ENCODE results near the gene NADK.

DNA sequence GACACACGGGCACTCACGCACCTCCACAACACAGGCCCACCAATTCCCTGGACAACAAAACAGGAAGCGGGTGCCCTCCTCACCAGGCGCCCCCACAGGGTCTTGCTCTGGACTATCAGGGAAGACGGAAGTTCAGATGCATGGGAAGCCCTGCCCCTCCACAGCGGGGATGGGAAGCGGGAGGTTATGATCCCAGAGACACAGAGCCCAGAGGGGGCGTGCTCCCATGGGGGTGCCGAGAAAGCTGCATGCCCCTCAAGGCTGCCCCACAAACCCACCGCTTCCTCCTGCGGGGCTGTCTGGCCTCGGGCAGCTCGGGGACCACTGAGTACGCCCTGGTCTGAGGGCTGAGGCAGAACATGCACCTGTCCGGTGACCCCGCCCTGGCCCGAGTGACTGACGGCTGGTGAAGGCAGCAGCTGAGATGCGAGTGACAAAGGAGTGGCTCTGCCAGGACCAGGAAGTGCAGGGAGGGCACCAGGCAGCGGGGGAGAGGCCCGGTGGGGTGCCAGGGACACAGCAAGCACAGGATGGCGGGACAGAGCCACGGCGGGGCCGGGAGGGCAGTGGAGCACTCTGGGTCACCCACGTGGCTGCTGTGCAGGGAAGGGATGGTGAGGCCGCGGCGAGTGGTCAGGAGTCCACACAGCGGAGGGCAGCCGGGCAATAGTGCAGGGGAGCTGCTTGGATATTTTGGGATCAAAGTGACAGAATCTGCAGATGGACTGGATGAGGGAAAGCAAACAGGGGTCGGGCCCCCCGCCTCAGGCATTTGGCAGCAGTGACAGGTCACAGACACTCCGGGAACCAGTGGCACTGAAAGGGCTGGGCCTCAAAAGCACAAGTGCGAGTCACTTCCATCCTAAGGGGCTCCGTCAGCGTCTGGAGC, 18.6 kb downstream of the NADK start:
- no peak for TF ChIP-seq POLR2A (IDR thresholded peaks at IDR 0.05)
- TF ChIP-seq, protein P1, sequence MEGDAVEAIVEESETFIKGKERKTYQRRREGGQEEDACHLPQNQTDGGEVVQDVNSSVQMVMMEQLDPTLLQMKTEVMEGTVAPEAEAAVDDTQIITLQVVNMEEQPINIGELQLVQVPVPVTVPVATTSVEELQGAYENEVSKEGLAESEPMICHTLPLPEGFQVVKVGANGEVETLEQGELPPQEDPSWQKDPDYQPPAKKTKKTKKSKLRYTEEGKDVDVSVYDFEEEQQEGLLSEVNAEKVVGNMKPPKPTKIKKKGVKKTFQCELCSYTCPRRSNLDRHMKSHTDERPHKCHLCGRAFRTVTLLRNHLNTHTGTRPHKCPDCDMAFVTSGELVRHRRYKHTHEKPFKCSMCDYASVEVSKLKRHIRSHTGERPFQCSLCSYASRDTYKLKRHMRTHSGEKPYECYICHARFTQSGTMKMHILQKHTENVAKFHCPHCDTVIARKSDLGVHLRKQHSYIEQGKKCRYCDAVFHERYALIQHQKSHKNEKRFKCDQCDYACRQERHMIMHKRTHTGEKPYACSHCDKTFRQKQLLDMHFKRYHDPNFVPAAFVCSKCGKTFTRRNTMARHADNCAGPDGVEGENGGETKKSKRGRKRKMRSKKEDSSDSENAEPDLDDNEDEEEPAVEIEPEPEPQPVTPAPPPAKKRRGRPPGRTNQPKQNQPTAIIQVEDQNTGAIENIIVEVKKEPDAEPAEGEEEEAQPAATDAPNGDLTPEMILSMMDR (IDR thresholded peaks at IDR 0.05) = no peak
- no peak for TF ChIP-seq EP300 (IDR thresholded peaks at IDR 0.05)

Measured in ovary (tissue), 3 donors.